HUES48 (cell line): ENCODE measurements around the gene FBXL2.
A peak's percentile ranks its signal among the peaks of the same experiment; 100 is the strongest.
"Not testable (repeated sequence)": the region's sequence is repeated elsewhere in the genome, so short reads cannot be mapped to it uniquely, and the experiment has no call there.

Experiments used
- H3K27ac ChIP-seq: one replicate; pipeline ENCODE4 v1.7.0; 2013; ENCODE audit warnings: low read depth, low read length, inconsistent platforms
- H3K27me3 ChIP-seq: 2 replicates; pipeline ENCODE4 v1.6.1; 2013; ENCODE audit warnings: mild to moderate bottlenecking, low read length; ENCODE audit not compliant: control insufficient read depth, insufficient read depth
- H3K36me3 ChIP-seq: 2 replicates; pipeline ENCODE4 v1.6.1; 2013; ENCODE audit warnings: low read length; ENCODE audit not compliant: control insufficient read depth, insufficient read depth
- H3K4me1 ChIP-seq: 2 replicates; pipeline ENCODE4 v1.6.1; 2013; ENCODE audit warnings: mild to moderate bottlenecking, low read length; ENCODE audit not compliant: control insufficient read depth, insufficient read depth
- H3K4me3 ChIP-seq: 2 replicates; pipeline ENCODE4 v1.5.1; 2013; ENCODE audit warnings: mild to moderate bottlenecking, low read depth, low read length
- H3K9ac ChIP-seq: 2 replicates; pipeline ENCODE4 v1.6.1; 2013; ENCODE audit warnings: mild to moderate bottlenecking, low read depth, low read length, moderate library complexity
- H3K9me3 ChIP-seq: 2 replicates; pipeline ENCODE4 v1.6.1; 2013; ENCODE audit warnings: low read length; ENCODE audit not compliant: control insufficient read depth, insufficient read depth

FBXL2 gene

DNA sequence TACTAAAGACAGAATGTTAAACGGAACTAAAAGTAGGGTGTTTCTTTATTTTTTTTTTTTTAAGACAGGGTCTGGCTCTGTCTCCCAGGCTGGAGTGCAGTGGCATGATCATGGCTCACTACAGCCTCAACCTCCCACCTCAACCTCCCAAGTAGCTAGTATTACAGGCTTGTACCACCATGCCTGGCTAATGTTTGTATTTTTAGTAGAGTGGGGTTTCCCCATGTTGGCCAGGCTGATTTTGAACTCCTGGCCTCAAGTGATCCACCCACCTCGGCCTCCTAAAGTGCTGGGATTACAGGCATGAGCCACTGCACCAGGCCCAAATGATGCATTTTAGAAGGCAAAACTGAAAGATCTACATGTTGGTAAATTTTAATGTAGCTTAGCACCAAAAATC is 152.1 kb downstream of the FBXL2 start:
- not testable (repeated sequence) for H3K9ac ChIP-seq, H3K36me3 ChIP-seq, H3K4me3 ChIP-seq, H3K9me3 ChIP-seq, H3K27me3 ChIP-seq
- peak overlapping the region; percentile 27 for H3K27ac ChIP-seq
- H3K4me1 ChIP-seq = peaks cover 69% of the 10 kb centered on the region

DNA sequence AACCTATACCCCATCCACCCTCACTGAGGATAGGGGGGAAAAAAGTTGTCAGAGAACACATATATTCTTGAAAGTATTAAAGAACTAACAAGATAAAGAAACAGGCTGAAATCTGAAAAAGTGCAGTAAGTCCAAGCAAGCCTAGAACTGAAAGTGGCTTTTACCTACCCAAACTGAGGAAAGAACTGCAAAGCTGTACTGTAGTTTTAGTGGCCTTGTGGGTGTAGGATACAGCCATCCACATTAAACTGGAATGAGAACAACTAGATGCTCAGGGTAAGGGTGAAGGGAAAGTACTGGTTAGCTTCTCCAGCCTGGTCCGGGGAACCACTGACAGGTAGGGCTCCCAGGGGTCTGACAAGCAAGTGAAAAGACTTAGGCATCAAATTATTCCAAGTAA is 152.8 kb downstream of the FBXL2 start:
- Histone ChIP-seq H3K27ac (no peak overlapping the region), H3K9me3 (no peaks in the 10 kb centered on the region), H3K36me3 (no peaks in the 10 kb centered on the region), H3K9ac (no peak overlapping the region), H3K4me1 (peaks cover 63% of the 10 kb centered on the region), H3K27me3 (no peaks in the 10 kb centered on the region), H3K4me3 (no peak overlapping the region)

DNA sequence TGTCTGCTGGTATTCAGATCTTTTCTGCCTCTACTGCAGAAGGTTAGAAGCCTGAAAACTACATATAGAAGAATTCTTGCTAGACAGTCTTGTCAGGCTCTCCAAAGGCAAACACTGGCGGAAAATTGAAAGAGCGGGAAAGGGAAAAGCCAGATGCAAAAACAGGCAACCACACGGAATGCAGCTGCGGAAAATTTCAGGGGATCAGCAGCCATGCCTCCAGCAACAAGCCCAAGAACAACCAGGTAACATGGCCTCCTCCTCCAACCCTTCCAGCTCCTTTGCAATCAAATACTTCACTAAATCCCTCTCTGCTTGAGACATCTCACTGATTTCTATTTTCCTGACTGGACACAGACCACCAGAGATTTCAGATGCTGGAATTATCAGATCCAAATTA is 153.3 kb downstream of the FBXL2 start:
- Histone ChIP-seq H3K27ac (peak overlapping the region; percentile 14), H3K4me1 (peaks cover 62% of the 10 kb centered on the region), H3K4me3 (no peak overlapping the region), H3K9ac (no peak overlapping the region), H3K27me3 (no peaks in the 10 kb centered on the region), H3K36me3 (no peaks in the 10 kb centered on the region), H3K9me3 (no peaks in the 10 kb centered on the region)

DNA sequence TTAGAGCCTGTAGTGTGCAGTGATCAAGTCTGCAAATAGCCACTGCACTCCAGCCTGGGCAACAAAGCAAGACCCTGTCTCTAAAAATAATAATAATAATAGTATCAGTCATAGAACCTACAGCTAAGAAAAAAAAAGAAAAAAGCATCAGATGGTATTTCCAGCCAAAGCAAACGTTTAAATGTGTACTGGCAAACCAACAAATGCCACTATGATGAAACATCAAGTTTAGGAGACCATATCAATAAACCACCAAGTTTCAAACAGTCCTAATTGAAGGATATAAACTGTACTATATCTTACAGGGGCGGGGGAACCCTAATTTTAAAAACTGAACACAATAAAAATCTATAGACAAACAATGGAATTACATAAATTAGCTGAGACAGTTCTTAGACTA is 156.6 kb downstream of the FBXL2 start:
- no peaks in the 10 kb centered on the region for H3K36me3 ChIP-seq
- no peak overlapping the region for H3K4me3 ChIP-seq
- H3K27me3 ChIP-seq = no peaks in the 10 kb centered on the region
- no peak overlapping the region for H3K9ac ChIP-seq
- H3K4me1 ChIP-seq = peaks cover 64% of the 10 kb centered on the region
- H3K9me3 ChIP-seq = no peaks in the 10 kb centered on the region
- H3K27ac ChIP-seq = no peak overlapping the region
